Peyer's patch (tissue), 4 donors: ENCODE measurements around the gene NANOS3. TPM values are rescaled to one million over a fixed set of nuclear protein-coding genes. Genes with fewer than 3 reads are reported as not detected.

Source experiments
- DNase-seq, 3 donors: peaks; one replicate each; pipeline ENCODE4 v3.0.0-alpha.2; 2017 to 2019
- H3K27ac ChIP-seq, 4 donors: fragments of 200-600 bp; sonication (generic); one replicate each; pipeline ENCODE4 v1.5.1; 2016 to 2019
- H3K27me3 ChIP-seq, 2 donors: fragments of 200-600 bp; sonication (generic); one replicate each; pipeline ENCODE4 v1.5.1; 2019
- H3K36me3 ChIP-seq, 3 donors: fragments of 200-600 bp; sonication (generic); one replicate each; pipeline ENCODE4 v1.5.1; 2016 to 2019
- H3K4me1 ChIP-seq, 4 donors: fragments of 200-600 bp; sonication (generic); one replicate each; pipeline ENCODE4 v1.5.1; 2016 to 2019
- H3K4me3 ChIP-seq, 4 donors: fragments of 200-600 bp; sonication (generic); 1 replicate in 3 of 4; 2 replicates in 1 of 4; pipeline ENCODE4 v1.5.1; 2016 to 2019; ENCODE audit warnings: mild to moderate bottlenecking in 1 of 4
- H3K9me3 ChIP-seq, 4 donors: fragments of 200-600 bp; sonication (generic); one replicate each; pipeline ENCODE4 v1.5.1; 2016 to 2019; ENCODE audit warnings: mild to moderate bottlenecking in 1 of 4
- POLR2A ChIP-seq, 2 donors: fragments of 450-650 bp; IDR thresholded peaks; one replicate each; pipeline ENCODE4 v1.5.1; 2017; ENCODE audit warnings: antibody characterized with exemption in 2 of 2, mild to moderate bottlenecking in 2 of 2, moderate library complexity in 2 of 2
- total RNA-seq, 4 donors: library from RNA; depleted of rRNA; stranded (reverse); fragments of >200 nt; gene quantifications; one replicate each; pipeline ENCODE4 v1.1.0, GENCODE V29; 2016
- TF ChIP-seq, protein P1 (sequence below), 6 experiments: fragments of 450-650 bp in 4 of 6; fragments of 200-600 bp in 2 of 6; sonication (generic) in 1 of 6; IDR thresholded peaks; one replicate each; pipeline ENCODE4 v1.5.1; 2017 to 2019; ENCODE audit warnings: antibody characterized with exemption in 6 of 6, mild to moderate bottlenecking in 3 of 6, moderate library complexity in 1 of 6

The NANOS3 gene
- total RNA-seq, 4 donors from 2014 or later = not detected

DNA sequence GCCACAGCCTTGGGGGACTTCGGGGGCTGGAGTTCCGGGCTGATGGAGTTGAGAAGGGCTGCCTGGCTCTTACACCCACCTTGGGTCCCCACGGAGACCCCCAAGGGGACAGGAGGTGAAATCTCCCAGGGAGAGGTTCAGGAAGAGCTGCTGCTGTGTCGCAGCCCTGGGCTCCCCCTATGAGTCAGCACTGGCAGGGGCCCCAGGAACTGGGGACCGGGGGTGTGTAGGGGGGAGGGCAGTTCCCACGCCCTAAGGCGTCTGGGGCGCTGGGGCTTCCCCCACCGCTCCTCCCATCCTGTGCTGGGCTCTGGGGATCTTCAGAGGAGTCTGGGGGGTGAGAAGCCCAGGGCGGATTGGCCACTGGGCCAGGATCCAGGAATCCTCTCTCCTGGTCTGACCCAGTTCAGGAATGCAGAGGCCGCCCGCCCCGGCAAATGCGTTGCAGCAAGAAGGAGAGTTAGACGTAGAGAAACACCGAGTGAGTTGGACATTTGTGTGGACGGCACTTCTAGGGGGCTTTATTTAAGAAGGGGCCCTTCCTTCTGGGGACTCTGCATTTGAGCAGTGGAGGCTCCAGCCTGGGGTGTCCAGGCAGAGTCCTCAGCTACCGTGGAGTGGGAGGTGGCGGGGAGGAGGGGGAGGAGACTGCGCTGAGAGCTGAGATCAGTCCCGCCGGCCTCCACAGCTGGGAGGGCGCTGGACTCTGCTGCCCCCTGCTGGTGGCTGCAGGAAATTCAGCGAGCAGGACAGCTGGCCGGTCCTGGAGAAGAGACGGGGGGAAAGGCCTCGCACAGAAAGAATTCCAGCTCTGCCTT, 15.0 kb upstream of the NANOS3 start:
- Histone ChIP-seq H3K4me1 (peaks cover 0 to 27% (median 19%) of the 10 kb centered on the region in 4 donors), H3K27me3 (no peaks in the 10 kb centered on the region), H3K27ac (peak overlapping the region; percentile 83 to 90 (median 84)), H3K4me3 (peak overlapping the region; percentile 47 to 61 (median 52)), H3K36me3 (no peaks in the 10 kb centered on the region), H3K9me3 (no peaks in the 10 kb centered on the region)
- peak; percentile 90 to 97 (median 96) for DNase-seq
- TF ChIP-seq POLR2A (IDR thresholded peaks at IDR 0.05) = peak; percentile 10 to 46
- TF ChIP-seq, protein P1, sequence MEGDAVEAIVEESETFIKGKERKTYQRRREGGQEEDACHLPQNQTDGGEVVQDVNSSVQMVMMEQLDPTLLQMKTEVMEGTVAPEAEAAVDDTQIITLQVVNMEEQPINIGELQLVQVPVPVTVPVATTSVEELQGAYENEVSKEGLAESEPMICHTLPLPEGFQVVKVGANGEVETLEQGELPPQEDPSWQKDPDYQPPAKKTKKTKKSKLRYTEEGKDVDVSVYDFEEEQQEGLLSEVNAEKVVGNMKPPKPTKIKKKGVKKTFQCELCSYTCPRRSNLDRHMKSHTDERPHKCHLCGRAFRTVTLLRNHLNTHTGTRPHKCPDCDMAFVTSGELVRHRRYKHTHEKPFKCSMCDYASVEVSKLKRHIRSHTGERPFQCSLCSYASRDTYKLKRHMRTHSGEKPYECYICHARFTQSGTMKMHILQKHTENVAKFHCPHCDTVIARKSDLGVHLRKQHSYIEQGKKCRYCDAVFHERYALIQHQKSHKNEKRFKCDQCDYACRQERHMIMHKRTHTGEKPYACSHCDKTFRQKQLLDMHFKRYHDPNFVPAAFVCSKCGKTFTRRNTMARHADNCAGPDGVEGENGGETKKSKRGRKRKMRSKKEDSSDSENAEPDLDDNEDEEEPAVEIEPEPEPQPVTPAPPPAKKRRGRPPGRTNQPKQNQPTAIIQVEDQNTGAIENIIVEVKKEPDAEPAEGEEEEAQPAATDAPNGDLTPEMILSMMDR (IDR thresholded peaks at IDR 0.05) = peak; percentile 98 to 99 (median 99)

DNA sequence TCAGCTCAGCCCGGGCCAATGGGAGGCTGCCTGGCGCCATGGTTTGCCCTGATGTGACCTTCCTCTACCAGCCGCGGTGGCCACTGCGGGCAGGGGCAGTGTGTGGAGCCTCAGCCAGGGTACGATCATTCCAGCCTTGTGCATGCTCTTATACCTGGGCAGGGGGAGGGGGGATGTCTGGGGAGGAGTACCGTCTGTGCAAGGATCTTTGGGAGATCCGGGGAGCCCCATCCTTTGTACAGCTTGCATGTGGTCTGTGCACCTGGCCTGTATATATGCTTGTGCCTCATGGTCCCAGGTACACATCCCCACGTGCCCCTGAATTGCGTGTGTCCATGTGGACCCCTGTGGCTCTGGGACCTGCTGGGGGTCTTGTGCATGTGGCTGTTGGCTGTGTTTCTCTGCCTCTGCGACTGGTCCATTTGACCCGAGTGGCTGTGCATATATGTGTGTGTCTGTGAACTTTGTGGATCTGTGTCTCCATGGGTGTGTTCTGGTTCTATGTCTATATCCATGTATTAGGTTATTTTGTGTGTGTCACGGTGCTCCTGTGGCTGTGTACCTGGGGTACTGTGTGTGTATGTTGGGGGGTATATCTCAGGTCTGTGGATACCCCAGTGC, 12.8 kb upstream of the NANOS3 start:
- DNase-seq = no peak
- Histone ChIP-seq H3K27me3 (no peaks in the 10 kb centered on the region), H3K4me3 (no peak overlapping the region), H3K9me3 (no peaks in the 10 kb centered on the region), H3K27ac (peak overlapping the region in 1 of 4 donors; percentile 25), H3K36me3 (no peaks in the 10 kb centered on the region), H3K4me1 (peaks cover 0 to 27% (median 19%) of the 10 kb centered on the region in 4 donors)
- no peak for TF ChIP-seq POLR2A (IDR thresholded peaks at IDR 0.05)
- TF ChIP-seq, protein P1 (IDR thresholded peaks at IDR 0.05) = no peak

DNA sequence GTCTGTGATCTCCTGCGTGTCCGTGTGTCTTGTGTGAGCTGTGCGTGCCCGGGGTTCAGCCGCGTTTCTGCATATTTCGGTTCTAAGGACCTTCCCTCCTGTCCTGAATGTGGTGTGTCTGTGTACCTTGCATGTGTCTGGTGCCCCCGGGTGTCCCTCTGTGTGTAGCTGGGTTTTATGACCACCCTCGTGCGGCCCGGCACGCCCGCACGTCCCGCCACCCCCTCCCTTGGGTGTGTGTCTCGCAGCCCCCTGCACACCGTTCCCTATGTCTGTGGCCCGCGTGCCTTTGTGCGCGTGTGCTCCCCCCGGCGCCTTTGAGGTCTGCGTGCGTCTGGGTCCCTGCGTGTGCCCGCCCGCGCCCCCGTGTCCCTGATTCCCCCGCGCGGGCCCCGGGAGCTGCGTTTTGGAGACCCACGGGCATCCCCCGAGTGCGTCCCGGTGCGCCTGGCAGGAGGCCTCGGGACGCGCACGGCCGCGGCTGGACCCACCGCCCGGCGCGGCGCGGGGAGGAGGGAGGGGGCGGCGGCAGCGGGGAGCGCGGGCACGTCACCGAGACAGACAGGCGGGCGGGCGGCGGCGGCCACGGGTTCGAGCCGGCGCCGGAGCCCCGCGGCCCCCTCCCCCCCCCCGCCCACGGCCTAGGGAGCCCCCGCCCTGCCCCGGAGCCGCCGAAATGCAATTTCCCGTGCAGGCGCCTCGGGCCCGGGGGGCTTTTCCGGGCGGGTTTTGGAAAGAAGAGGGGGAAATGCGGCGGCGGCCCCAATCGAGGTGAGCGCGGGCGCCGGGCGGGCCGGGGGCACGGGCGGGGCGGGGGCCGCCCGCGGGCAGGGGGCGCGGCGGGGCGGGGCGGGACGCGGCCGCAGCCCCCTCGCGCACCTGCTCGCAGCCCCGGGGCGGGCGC, 12.0 kb upstream of the NANOS3 start:
- peak overlapping the region in 3 of 4 donors; percentile 35 to 44 (median 38) for H3K27ac ChIP-seq
- no peak for DNase-seq
- H3K27me3 ChIP-seq = no peaks in the 10 kb centered on the region
- TF ChIP-seq, protein P1 (IDR thresholded peaks at IDR 0.05) = no peak
- no peak for TF ChIP-seq POLR2A (IDR thresholded peaks at IDR 0.05)
- H3K4me3 ChIP-seq = peak overlapping the region; percentile 49 to 73 (median 61)
- no peaks in the 10 kb centered on the region for H3K9me3 ChIP-seq
- H3K36me3 ChIP-seq = no peaks in the 10 kb centered on the region
- H3K4me1 ChIP-seq = peaks cover 0 to 27% (median 19%) of the 10 kb centered on the region in 4 donors

DNA sequence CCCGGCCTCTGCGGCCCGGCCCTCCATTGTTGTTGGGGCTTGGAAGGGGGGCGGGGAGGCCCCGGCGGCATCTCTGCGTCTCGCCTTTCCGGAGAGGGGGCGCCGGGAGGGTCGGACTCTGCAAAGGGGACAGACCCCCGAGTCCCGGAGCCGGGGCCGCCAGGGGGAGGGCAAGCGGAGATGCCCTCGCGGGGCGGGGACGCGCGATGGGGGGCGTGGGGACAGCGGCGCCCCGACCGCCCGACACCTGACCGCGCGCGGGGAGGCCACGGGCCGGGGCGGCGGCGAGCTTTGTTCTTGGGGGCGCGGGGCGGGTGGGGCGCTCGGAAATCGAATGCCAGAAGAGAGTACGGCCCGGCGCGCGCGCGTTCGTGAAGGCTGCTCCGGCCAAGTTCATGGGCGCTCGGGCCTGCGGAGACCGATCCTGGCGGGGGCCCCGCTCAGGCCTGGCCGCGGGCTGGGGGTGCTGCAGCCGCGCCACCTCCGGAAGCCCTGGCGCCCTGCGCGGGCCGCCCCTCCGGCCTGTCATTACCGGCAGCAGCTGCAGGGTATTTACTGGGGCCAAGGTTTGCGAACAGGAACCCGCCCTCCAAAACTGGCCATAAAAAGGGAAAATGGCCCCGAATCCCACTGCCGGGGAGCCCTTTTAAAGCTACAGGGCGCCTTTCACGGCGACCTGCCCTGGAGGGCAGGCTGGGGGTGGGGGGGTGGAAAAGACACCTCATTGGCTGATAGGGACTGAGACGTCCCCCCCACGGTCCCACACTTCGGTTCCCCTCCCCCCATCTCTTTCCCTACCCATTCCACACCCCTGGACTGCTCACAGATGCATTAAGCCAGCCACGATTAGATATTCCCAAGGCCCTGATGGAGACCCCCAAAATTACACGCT, 11.1 kb upstream of the NANOS3 start:
- Histone ChIP-seq H3K4me1 (peaks cover 0 to 27% (median 19%) of the 10 kb centered on the region in 4 donors), H3K27ac (peak overlapping the region in 3 of 4 donors; percentile 27 to 38 (median 35)), H3K4me3 (peak overlapping the region; percentile 49 to 73 (median 61)), H3K36me3 (no peaks in the 10 kb centered on the region), H3K9me3 (no peaks in the 10 kb centered on the region), H3K27me3 (no peaks in the 10 kb centered on the region)
- no peak for TF ChIP-seq POLR2A (IDR thresholded peaks at IDR 0.05)
- TF ChIP-seq, protein P1 (IDR thresholded peaks at IDR 0.05) = no peak
- DNase-seq = no peak
